ENCODE results near the gene ANKRD13A.
"Not testable (repeated sequence)": the region's sequence is repeated elsewhere in the genome, so short reads cannot be mapped to it uniquely, and the experiment has no call there.

The ANKRD13A gene

DNA sequence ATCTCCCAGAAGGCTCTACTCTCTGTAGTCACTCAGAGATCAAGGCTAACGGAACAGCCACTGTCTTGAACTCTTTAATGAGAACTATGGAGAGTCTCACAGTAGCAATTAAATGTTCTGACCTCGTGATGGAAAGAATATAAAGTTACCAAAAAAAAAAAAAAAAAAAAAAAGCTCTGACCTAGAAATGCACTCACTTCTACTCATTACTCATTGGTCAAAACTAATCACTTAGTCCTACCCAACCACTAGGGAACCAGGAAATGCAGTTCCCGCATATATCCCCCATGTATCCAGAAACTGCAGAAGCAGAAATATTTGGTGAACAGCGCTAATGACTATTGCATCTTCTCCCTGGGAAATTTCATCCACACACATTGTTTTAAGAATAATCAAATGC is 78.6 kb downstream of the ANKRD13A start:
- DNase-seq (ENCODE audit: low read depth in 2 of 2, low spot score in 1 of 2) = no peak

DNA sequence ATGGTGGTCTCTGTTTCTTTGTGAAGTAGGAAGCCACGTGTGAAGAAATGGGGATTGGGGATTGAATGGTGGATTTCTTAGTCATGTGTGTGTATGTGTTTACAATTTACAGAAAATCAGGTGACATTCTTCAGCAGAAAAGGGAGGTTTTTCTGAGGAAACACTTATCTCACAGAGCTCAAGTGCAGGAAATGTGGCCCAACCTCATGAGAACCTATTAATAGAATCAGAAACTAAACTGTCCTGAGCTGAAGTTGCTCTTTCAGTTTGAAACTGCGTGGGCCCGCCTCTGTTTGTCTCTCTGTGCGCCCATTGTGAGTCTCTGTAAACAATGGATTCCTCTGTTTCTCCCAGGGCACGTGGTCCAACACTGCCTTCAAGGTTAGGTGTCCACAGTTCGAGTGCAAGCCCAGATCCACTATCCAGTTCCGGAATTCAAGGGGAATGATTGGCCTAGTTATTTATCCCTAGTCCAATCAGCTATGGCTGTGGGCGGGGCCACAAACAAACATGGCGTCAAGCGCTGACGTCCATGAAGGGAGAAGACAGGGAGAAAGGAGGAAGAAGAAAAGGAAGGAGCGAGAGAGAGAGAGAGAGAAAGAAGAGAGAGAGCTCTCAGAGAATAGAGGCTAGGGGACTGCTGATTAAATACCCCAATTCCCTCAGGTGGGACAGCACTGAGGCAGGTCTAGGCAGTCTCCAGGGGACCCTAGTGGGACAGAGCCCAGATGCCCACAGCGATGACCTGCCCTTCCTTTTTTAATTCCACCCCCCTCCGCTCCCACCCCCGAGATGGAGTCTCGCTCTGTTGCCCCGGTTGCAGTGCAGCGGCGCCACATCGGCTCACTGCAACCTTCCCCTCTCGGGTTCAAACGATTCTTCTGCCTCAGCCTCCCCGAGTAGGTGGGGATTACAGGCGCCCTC is 80.5 kb downstream of the ANKRD13A start:
- DNase-seq (ENCODE audit: low read depth in 2 of 2, low spot score in 1 of 2) = peak; percentile 37

DNA sequence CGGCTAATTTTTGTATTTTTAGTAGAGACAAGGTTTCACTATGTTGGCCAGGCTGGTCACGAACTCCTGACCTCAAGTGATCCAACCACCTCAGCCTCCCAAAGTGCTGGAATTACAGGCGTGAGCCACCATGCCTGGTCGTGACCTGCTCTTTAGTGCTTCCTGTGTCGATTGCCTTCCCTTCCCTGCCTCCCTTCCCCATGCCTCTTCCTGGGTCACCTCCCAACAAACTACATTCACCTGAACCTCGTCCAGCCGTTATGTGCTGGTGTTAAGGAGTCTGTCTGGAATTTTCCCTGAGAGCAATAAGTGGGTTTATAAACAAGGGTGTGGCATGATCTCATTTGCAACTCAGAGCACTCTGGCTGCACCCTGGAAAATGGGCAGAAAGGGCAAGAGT is 81.2 kb downstream of the ANKRD13A start:
- no peak for DNase-seq (ENCODE audit: low read depth in 2 of 2, low spot score in 1 of 2)

DNA sequence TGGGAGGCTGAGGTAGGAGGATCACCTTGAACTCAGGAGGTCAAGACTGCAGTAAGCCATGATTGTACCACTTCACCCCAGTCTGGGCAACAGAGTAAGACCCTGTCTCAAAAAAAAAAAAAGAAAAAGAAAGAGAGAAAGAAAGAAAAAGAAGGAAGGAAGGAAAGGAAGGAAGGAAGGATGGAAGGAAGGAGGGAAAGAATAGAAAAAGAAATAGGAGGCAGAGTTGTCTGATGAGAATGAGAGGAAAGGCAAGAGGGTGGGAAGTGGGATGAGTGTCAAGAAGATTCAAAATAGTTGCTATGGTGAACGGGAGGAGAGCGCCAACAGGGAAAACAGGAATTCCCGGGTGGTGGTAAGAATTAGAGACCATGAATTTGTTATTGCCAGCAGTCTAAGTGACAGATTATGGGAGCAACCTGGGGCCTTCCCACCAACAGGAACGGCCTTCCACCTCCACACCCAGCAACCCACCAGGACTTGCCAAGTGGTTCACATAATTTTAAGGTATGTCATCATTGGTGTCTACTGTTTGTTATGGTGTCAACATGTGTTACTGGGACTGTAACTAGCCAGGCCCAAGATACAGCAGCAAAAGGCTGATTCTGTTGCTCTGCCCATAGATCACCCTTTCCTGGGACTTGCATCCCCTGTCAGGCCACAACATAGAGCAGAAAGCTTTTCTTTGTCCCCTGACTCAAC is 85.2 kb downstream of the ANKRD13A start:
- no peak for DNase-seq (ENCODE audit: low read depth in 2 of 2, low spot score in 1 of 2)

DNA sequence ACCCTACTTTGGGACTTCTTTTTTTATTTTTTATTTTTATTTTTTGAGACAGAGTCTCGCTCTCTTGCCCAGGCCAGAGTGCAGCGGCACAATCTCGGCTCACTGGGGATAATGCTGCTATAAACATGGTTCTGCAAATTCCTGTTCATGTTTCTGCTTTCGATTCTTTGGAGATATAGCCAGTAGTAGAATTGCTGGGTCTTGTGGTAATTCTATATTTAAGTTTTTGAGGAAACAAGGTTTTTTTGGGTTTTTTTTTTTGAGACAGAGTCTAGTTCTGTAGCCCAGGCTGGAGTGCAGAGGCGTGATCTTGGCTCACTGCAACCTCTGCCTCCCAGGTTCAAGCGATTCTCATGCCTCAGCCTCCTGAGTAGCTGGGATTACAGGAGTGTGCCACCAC is 89.0 kb downstream of the ANKRD13A start:
- DNase-seq (ENCODE audit: low read depth in 2 of 2, low spot score in 1 of 2) = not testable (repeated sequence)

DNA sequence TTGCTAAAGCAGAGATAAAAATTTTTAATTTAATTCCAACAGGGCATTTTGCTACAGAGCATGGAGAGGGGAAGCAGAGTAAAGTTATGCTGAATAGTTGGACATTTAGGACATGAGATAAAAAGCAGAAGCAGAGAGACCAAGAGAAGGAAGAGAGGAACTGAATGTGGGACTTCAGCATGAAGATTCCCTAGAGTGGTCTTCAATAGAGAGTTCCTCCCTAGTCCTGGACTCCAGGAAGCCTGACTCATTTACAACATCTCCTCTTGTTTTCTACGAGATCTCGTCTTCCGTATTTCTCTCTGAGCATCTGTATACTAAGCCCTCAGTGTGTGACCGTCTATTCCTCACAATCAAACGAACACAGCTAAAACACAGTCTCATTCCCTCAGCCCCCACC is 89.7 kb downstream of the ANKRD13A start:
- no peak for DNase-seq (ENCODE audit: low read depth in 2 of 2, low spot score in 1 of 2)
